CD4-positive, alpha-beta T cell treated with Interleukin-12 subunit alpha and Interleukin-12 subunit beta, for 1 hour (primary cell): Measurements from ENCODE around the gene TBCC.

ENCODE experiments used
- DNase-seq: peaks from one replicate; pipeline ENCODE4 v3.0.0-alpha.2; 2020

Gene TBCC

DNA sequence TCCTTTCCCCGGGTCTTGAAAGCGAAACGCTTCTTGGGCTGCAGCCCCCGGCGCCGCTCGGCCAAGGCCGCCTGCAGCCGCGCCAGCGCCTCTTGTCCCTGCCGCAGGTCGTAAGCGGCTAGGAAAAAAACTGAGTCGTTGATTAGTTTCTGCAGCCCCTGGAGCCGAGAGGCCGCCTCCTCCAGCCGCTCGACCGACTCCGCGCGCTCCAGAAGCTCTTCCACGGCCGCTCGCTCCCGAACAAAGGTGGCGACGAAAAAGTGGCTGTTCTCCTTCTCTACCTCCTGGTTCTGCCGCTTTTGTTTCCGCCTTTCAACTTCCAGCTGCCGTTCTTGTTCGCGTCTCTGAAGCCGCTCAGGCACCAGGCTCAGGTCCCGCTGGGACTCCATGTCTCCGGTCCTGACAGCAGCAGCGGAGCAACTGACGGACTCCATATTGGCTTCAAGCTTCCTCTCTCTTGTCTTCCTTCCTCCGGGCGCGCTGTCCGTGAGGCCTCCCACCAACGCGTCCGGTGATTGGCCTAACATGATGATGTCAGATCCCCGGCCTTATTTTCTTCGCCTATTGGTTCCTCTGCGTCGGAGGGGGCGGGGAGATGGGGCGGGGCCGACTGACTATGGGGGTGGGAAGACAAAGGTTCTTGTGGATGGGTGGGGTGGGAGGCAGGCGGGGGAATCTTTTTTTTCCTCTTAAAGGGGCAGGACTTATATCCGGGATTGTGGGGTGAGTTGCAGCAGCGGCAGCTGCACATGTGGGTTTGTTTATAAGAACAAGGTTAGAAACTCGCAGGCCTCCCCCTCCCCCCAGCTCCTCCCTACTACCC, at the start of gene TBCC:
TBCC (minus strand) TSS at position 464 of the 823 bp plus-strand sequence; CDS start at position 434, 30 bp downstream.
- peak; percentile 97 for DNase-seq

DNA sequence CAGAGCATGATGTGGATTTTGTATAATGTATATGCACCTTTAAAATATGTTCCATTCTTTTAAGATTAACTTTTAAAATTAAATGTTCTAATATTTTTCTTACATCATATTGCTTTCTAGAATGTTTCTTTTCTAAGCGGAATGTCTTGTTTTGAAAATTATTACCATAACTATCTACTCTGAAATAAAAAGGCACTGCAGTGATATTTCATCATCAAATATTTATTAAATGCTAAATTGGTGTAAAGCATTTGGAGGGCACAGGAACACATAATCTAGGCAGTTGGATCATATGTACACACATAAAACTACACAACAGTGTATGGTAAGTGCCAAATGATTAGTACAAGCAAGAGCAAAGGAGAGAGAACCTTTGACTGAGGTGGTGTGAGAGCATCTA, 49.7 kb upstream of the TBCC start:
- DNase-seq, result no peak

- no peak for DNase-seq
Observed at GRCh38 chr6:42791706-42792320, 45.9 kb upstream of the TBCC start.

- DNase-seq, result no peak
Observed at GRCh38 chr6:42790549-42791181, 44.8 kb upstream of the TBCC start.

- no peak for DNase-seq
Observed at GRCh38 chr6:42788671-42789070, 42.8 kb upstream of the TBCC start.

DNA sequence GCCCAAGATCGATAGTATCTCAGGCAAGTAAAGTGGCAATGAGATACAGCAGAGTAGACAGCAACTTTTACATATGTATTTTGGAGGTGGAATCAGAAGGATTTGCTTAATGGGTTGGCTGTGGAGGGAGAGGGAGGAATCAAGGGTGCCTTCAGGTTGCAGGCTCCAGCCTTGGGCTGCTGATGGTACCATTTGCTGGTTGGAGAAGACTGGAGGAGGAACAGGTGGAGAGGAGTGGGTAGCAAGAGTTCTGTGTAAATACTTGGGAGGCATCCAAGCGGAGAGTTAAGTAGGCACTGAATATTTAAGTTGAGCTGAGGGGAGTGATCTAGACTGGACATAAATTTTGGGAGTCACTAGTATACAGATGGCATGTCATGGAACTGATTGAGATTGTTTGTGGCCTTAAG, 41.2 kb upstream of the TBCC start:
- DNase-seq, result no peak

GRCh38 chr6:42786525-42786985, 40.7 kb upstream of the TBCC start:
- DNase-seq, result no peak

DNA sequence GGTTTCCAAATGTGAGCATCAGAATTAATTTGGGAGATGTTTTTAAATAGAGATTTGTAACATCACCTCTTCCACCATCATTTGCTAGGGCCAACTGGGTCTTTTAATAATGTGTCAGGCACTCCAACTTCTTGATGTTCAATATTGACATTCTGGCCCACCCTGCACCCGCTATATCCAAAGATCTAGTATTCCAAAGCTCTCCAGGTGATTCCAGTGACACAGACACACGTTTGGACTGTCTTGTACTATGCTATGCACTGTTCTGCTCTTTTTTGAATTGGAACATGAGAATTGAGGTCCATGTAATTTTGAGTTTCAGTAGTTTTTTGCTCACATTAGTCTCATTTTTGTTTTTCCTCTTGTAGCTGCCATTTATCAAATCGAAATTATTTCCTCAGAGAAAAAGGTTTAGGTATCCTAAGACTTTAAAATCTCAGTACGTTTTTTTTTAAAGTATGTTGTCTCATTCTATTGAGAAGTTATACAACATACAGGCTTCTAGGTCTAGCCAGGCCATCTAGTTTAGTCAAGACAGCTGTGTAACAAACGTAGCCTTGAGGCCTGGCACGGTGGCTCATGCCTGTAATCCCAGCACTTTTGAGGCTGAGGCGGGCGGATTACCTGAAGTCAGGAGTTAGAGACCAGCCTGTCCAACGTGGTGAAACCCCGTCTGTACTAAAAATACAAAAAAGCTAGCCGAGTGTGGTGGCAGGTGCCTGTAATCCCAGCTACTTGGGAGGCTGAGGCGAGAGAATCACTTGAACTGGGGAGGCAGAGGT, 39.0 kb upstream of the TBCC start:
- DNase-seq, result no peak

- peak; percentile 58 for DNase-seq
Observed at GRCh38 chr6:42783876-42784642, 38.2 kb upstream of the TBCC start.

DNA sequence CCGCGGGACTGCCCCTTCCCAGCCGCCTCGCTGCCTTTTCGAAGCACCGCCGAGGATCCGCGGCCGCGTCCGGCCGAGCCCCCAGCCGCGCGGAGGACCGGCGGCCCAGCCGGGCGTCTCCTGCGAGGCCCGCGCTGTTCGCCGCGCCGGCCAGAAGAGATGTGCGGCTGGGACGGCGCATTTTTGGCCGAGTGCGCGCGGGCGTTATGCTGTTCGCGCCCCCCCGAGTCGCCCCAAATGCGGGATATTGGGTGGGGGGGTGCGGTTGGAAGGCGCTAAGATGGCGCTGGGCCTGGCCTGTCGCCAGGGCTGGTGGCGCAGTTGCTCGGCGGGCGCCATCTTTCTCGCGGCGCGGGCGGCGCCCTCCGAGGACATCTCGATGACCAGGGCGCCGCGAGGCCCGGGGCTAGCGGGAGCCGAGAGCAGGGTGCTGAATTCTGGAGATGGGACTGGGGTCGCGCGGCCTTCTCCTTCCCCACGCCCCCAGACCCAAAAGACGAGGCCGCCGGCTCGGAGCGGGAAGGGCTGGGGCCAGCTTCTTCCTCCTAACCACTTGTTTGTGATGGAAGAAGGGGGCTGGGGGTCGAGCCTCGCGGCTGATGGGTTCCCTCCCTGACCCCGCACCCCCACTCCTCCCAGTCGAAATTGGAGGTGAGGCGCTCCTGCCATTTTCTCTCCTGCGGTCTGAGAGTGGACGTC, 37.4 kb upstream of the TBCC start:
- peak; percentile 87 for DNase-seq

- DNase-seq, result peak; percentile 87
Observed at GRCh38 chr6:42782689-42783176, 36.8 kb upstream of the TBCC start.

- peak; percentile 86 for DNase-seq
Observed at GRCh38 chr6:42781796-42782688, 36.1 kb upstream of the TBCC start, which contains the start of gene BICRAL. Gene BICRAL (plus strand): TSS chr6:42782052. CDS start chr6:42822023, 39,971 bp downstream.

GRCh38 chr6:42781546-42781795, 35.6 kb upstream of the TBCC start:
- DNase-seq, result peak; percentile 44

DNA sequence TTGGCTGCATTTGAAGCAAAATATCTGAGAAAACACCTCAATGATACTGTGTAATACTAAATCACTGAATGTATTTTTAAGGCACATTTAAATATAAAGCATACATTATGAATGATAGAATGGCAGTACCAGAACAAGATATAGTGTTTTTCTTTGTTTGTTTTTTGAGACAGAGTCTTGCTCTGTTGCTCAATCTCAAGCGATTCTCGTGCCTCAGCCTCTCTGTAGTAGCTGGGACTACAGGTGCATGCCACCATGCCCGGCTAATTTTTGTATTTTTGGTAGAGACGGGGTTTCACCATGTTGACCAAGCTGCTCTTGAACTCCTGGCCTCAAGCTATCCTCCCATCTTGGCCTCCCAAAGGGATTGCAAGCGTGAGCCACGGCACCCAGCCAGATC, 33.6 kb upstream of the TBCC start:
- no peak for DNase-seq

DNA sequence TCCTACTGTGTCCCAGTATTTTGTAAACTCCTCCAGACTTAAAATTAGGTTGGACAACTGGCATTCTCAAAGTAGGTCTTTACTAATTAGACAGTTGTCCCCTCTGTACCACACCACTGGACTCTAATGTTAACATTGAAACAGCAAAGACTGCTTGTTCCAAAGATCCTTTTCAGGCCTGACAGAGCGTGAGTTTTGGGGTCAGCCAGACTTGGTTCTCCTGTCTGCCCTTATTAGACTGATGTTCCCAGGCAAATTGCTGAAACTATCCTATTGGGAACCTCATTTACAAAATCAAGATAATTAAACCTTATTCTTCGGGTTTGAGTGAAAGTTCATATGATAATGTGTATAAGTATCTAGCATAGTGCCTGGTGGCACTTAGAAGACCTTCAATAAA, 32.2 kb upstream of the TBCC start:
- DNase-seq, result no peak

DNA sequence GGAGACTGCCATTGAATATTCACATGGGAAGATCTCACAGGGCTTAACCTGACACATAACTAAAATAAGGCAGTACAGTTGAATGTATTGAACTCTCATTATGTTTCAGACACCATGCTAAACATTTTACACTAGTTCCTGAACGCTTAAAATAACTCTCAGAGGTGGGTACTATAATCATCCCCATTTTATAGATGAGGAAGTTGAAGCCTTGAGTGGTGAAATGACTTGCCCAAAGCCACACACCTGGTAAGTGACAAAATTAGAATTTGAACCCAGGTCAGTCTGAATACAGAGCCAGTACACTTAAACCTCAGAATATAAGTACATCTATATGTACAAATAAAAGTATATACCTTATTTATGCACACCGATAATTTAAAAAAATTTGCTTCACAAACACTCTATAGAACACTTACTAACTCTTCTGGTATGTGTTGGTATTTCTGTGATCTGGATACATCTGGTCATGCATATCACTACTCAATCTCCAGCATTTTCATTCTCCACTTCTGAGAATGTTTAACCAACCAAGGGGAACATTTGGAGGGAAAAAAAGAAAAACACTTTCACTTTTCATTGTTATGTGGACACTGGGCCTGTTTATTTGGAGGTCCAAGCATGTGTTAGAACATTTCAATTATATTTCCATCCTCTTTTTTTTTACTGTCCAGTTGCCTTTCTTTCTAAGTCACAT, 31.4 kb upstream of the TBCC start:
- no peak for DNase-seq

GRCh38 chr6:42774821-42775487, 29.1 kb upstream of the TBCC start:
- DNase-seq, result peak; percentile 80

DNA sequence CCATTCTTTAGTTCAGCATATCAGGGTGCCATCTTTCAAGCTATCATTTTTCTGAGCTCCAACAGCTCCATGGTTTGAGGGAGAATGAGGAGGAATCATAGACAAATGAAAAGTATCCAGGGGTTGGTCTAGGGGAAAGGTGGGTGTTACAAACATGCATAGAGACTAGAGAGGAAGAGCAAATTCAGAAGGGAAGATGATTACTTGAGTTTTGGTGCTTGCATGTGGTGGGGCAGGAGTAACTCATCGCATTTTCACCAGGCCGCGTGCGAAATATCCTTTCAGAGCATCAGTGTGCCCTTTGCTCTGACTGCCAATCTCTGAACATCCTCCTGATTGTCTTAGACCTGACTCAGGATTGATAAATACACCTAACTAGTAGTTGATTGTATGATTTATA, 28.3 kb upstream of the TBCC start:
- peak; percentile 52 for DNase-seq

- peak; percentile 80 for DNase-seq
Observed at GRCh38 chr6:42771741-42772100, 25.8 kb upstream of the TBCC start.
